GM12891 (cell line): ENCODE results near the gene SCN1B.
"Not testable (repeated sequence)": the region's sequence is repeated elsewhere in the genome, so short reads cannot be mapped to it uniquely, and the experiment has no call there.

Source experiments
- POLR2A ChIP-seq: IDR thresholded peaks from 2 replicates; pipeline ENCODE4 v1.6.1; 2011; ENCODE audit warnings: low read depth, low read length, control low read depth
- POU2F2 ChIP-seq: IDR thresholded peaks from 2 replicates; pipeline ENCODE4 v1.6.1; 2011; ENCODE audit warnings: low read depth, mild to moderate bottlenecking, control low read depth, low read length, moderate library complexity
- TAF1 ChIP-seq: IDR thresholded peaks from 2 replicates; pipeline ENCODE4 v1.6.1; 2011; ENCODE audit warnings: low read depth, low read length, control low read depth

- TF ChIP-seq POLR2A, POU2F2, TAF1: not testable (repeated sequence)
Measured at GRCh38 chr19:35028600-35028885, 1.7 kb upstream of the SCN1B start.
